Transverse colon (tissue), 4 donors: ENCODE measurements around the gene OR52I1. TPM values are rescaled to one million over a fixed set of nuclear protein-coding genes. Genes with fewer than 3 reads are reported as not detected.

Experiments used
- DNase-seq: peaks from one replicate; pipeline ENCODE4 v3.0.0-alpha.2; 2019
- H3K27ac ChIP-seq, 4 donors: fragments of 200-600 bp; sonication (generic); 2 replicates each; pipeline ENCODE4 v1.5.1; 2016 to 2018; ENCODE audit warnings: inconsistent platforms in 4 of 4
- H3K27me3 ChIP-seq: fragments of 200-600 bp; sonication (generic); 2 replicates; pipeline ENCODE4 v1.5.1; 2017; ENCODE audit warnings: inconsistent platforms
- H3K36me3 ChIP-seq, 4 donors: fragments of 200-600 bp; sonication (generic); 2 replicates each; pipeline ENCODE4 v1.5.1; 2017 to 2019; ENCODE audit warnings: inconsistent platforms in 4 of 4
- H3K4me1 ChIP-seq, 4 donors: fragments of 200-600 bp; sonication (generic); 2 replicates each; pipeline ENCODE4 v1.5.1; 2017 to 2020; ENCODE audit warnings: inconsistent platforms in 4 of 4
- H3K4me3 ChIP-seq, 4 donors: fragments of 200-600 bp; sonication (generic); 1 replicate in 1 of 4; 2 replicates in 3 of 4; pipeline versions ENCODE4 v1.5.1 to v1.6.1; 2017 to 2019; ENCODE audit warnings: inconsistent platforms in 4 of 4
- H3K9me3 ChIP-seq, 2 donors: fragments of 200-600 bp; sonication (generic); 2 replicates each; pipeline ENCODE4 v1.5.1; 2017 to 2019; ENCODE audit warnings: inconsistent platforms in 2 of 2
- EP300 ChIP-seq: sonication (generic); formaldehyde crosslinking; IDR thresholded peaks from one replicate; pipeline ENCODE4 v1.6.1; 2017; ENCODE audit warnings: antibody characterized with exemption, low read depth
- POLR2A ChIP-seq: fragments of 450-650 bp; IDR thresholded peaks from one replicate; pipeline ENCODE4 v1.6.1; 2016; ENCODE audit warnings: antibody characterized with exemption, mild to moderate bottlenecking, moderate library complexity
- POLR2AphosphoS5 ChIP-seq, 3 donors: sonication (generic); formaldehyde crosslinking; IDR thresholded peaks; one replicate each; pipeline ENCODE4 v1.6.1; 2016; ENCODE audit warnings: antibody characterized with exemption in 3 of 3
- WGBS, 2 donors: methylation state at CpG; one replicate each; pipeline ENCODE4 v1.1.5; 2018; ENCODE audit warnings: low coverage in 1 of 2; 5-methylcytosine and 5-hydroxymethylcytosine counted together
- in situ Hi-C, 4 donors: fragments of 200-750 bp; cut with MboI; loops; one replicate each; pipeline versions ENCODE4 v1.15.0 to v1.15.1; 2017; ENCODE audit warnings: low sequenced_read_pairs in 3 of 4, low pct_ligation_motif_present in 1 of 4, low pct_unique_long_range_greater_than_20kb in 1 of 4
- intact Hi-C: fragments of 100-400 bp; cut with DNase I; formaldehyde crosslinking; loops from one replicate; pipeline ENCODE4 v1.15.1; 2023; ENCODE audit warnings: low total_unique reads
- total RNA-seq, 4 donors: library from RNA; depleted of rRNA; stranded (reverse); fragments of >200 nt; gene quantifications; one replicate each; pipeline ENCODE4 v1.1.0, GENCODE V29; 2016
- TF ChIP-seq, protein P1 (sequence below), 5 experiments: fragments of 200-600 bp in 3 of 5; fragments of 450-650 bp in 2 of 5; sonication (generic) in 3 of 5; IDR thresholded peaks; 1 replicate in 2 of 5; 2 replicates in 3 of 5; pipeline ENCODE4 v1.5.1; 2016 to 2017; ENCODE audit warnings: antibody characterized with exemption in 5 of 5, inconsistent platforms in 3 of 5, mild to moderate bottlenecking in 2 of 5, moderate library complexity in 1 of 5

OR52I1 gene
- total RNA-seq, 4 donors from 2014 or later, result not detected

DNA sequence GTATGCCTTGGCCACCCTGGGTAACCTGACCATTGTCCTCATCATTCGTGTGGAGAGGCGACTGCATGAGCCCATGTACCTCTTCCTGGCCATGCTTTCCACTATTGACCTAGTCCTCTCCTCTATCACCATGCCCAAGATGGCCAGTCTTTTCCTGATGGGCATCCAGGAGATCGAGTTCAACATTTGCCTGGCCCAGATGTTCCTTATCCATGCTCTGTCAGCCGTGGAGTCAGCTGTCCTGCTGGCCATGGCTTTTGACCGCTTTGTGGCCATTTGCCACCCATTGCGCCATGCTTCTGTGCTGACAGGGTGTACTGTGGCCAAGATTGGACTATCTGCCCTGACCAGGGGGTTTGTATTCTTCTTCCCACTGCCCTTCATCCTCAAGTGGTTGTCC lies 46.1 kb downstream of the OR52I1 start:
- H3K4me1 ChIP-seq, result peaks cover 0 to 4% (median 0%) of the 10 kb centered on the region in 4 donors
- DNase-seq, result no peak
- intact Hi-C loops, result loop anchor here (5.0 kb wide), 1 partner anchor 187 kb away; no protein-coding TSS in a partner anchor
- H3K9me3 ChIP-seq, result no peaks in the 10 kb centered on the region
- no peaks in the 10 kb centered on the region for H3K36me3 ChIP-seq
- in situ Hi-C loops, result loop anchor here (10.0 to 25.0 kb wide), 3 partner anchors 197 to 372 kb away; partner anchors contain the start of gene OR51S1 (in 1 of the 4)
- peaks cover 3% of the 10 kb centered on the region for H3K27me3 ChIP-seq
- no peak overlapping the region for H3K27ac ChIP-seq
- no peak overlapping the region for H3K4me3 ChIP-seq
- TF ChIP-seq POLR2A, result no peak
- 82 to 86% methylated on average over 2 to 6 of the region's 6 CpGs for WGBS, 2 donors

DNA sequence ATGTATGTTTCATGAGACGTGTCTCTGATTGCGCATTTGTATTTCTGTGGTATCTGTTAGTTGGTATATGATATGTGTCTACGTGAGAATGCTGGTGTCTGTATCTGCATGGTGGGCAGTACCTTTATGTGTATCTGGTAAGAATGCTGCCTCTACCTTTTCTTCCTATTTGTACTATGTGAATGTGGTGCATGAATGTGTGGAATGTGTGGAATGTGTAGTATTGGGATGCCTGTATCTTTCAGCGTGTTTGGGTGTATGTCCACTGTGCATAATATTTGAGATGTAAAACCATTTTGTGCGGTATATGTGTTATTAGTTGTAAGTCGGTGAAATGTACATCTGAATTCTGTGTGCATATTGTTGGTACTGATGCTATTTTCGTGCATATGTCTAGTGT lies 47.7 kb downstream of the OR52I1 start:
- Histone ChIP-seq H3K36me3 (no peaks in the 10 kb centered on the region), H3K9me3 (no peaks in the 10 kb centered on the region), H3K27ac (no peak overlapping the region), H3K4me1 (peaks cover 0 to 4% (median 0%) of the 10 kb centered on the region in 4 donors), H3K4me3 (no peak overlapping the region), H3K27me3 (no peaks in the 10 kb centered on the region)
- DNase-seq, result no peak
- no peak for TF ChIP-seq POLR2AphosphoS5 (IDR thresholded peaks at IDR 0.05)
- TF ChIP-seq EP300, result no peak
- TF ChIP-seq, protein P1, sequence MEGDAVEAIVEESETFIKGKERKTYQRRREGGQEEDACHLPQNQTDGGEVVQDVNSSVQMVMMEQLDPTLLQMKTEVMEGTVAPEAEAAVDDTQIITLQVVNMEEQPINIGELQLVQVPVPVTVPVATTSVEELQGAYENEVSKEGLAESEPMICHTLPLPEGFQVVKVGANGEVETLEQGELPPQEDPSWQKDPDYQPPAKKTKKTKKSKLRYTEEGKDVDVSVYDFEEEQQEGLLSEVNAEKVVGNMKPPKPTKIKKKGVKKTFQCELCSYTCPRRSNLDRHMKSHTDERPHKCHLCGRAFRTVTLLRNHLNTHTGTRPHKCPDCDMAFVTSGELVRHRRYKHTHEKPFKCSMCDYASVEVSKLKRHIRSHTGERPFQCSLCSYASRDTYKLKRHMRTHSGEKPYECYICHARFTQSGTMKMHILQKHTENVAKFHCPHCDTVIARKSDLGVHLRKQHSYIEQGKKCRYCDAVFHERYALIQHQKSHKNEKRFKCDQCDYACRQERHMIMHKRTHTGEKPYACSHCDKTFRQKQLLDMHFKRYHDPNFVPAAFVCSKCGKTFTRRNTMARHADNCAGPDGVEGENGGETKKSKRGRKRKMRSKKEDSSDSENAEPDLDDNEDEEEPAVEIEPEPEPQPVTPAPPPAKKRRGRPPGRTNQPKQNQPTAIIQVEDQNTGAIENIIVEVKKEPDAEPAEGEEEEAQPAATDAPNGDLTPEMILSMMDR (IDR thresholded peaks at IDR 0.05), result no peak
- no peak for TF ChIP-seq POLR2A
- in situ Hi-C loops, result loop anchor here (25.0 kb wide), 2 partner anchors 196 to 371 kb away; partner anchors contain the start of gene OR51S1 (in 1 of the 4)
- intact Hi-C loops, result no loop called here
- 92 to 93% methylated on average over 5 to 7 of the region's 7 CpGs for WGBS, 2 donors

DNA sequence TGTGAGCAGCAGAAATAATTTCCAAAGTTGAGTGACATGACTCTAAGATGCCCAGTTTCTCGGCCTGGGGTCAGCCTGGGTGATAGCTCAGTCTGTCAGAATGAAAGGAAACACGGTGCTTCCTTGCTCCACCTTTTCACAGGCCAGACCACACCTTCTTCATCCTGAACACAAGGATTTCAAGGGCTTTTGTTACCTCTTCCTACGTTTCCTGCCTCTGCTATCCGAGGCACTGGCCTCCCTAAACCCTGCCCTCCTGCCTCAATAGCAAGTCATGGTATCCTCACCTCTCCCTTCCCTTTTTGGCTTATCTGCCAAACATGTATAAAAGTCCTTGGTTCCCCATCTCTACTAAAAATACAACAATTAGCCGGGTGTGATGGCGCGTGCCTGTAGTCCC lies 48.2 kb downstream of the OR52I1 start:
- no peaks in the 10 kb centered on the region for H3K36me3 ChIP-seq
- H3K4me1 ChIP-seq, result peaks cover 0 to under 1% (median 0%) of the 10 kb centered on the region in 4 donors
- H3K9me3 ChIP-seq, result no peaks in the 10 kb centered on the region
- intact Hi-C loops, result no loop called here
- 65% methylated on average over 4 to 7 of the region's 7 CpGs for WGBS, 2 donors
- no peak for DNase-seq
- in situ Hi-C loops, result loop anchor here (25.0 kb wide), 2 partner anchors 195 to 370 kb away; partner anchors contain the start of gene OR51S1 (in 1 of the 4)
- no peak overlapping the region for H3K27ac ChIP-seq
- H3K27me3 ChIP-seq, result no peaks in the 10 kb centered on the region
- no peak overlapping the region for H3K4me3 ChIP-seq
- TF ChIP-seq, protein P1 (IDR thresholded peaks at IDR 0.05), result no peak
- TF ChIP-seq EP300 (no peak), POLR2A (no peak), POLR2AphosphoS5 (IDR thresholded peaks at IDR 0.05) (no peak)

DNA sequence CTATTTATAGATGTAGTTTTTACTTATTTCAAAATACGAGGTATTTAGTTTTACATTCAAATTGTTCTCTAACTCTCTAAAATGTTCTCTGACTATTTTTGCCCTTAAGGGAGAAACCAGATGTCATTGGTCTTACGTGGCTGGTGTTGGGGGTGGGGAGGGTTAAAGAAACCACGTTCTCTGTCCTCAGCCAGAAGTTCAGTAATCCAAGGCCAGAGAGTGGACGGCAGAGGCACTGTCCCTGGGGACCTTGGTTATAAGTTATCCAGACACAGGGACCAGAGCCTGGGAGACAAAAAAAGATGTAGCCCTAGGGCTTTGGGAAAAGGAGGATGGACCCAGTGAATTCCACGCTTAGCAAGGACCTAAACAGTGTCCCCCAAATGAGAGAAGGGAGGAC lies 49.2 kb downstream of the OR52I1 start:
- Histone ChIP-seq H3K9me3 (no peaks in the 10 kb centered on the region), H3K4me3 (no peak overlapping the region), H3K27ac (no peak overlapping the region), H3K27me3 (no peaks in the 10 kb centered on the region), H3K4me1 (no peaks in the 10 kb centered on the region), H3K36me3 (no peaks in the 10 kb centered on the region)
- TF ChIP-seq EP300, result no peak
- TF ChIP-seq POLR2A, result no peak
- TF ChIP-seq POLR2AphosphoS5 (IDR thresholded peaks at IDR 0.05), result no peak
- TF ChIP-seq, protein P1 (IDR thresholded peaks at IDR 0.05), result no peak
- in situ Hi-C loops (loop anchor here (25.0 kb wide), 2 partner anchors 194 to 369 kb away; partner anchors contain the start of gene OR51S1 (in 1 of the 4)), intact Hi-C loops (no loop called here)
- WGBS, 2 donors, result 49 to 59% methylated on average over 5 of the region's 5 CpGs
- DNase-seq, result no peak

DNA sequence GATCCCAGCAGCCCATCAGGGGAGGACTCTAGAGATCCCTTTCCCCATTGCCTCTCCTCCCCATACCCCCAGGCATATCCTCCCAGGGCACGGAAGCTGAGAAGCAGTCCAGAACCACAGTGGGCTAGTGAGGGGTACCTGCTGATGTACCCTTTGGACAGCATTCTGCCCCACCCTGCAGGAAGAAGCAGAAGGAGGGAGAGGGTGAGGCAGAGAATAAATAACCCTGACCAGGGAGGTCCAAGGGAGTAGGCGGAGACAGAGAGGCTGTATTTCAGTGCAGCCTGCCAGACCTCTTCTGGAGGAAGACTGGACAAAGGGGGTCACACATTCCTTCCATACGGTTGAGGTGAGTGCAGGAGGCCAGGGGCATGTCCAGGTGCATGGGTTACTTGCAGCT lies 49.8 kb downstream of the OR52I1 start, which contains the start of gene OR51E1:
Gene OR51E1, plus strand, starts transcription at position 301 of the 400 bp plus-strand sequence. CDS start 8,545 bp downstream, outside the sequence.
- TF ChIP-seq POLR2A (no peak), EP300 (no peak), POLR2AphosphoS5 (IDR thresholded peaks at IDR 0.05) (no peak)
- TF ChIP-seq, protein P1 (IDR thresholded peaks at IDR 0.05), result no peak
- Histone ChIP-seq H3K27me3 (no peaks in the 10 kb centered on the region), H3K4me3 (no peak within 1 kb of the TSS), H3K9me3 (no peaks in the 10 kb centered on the region), H3K36me3 (no peaks in the 10 kb centered on the region), H3K4me1 (no peaks in the 10 kb centered on the region), H3K27ac (peak within 1 kb of the TSS in 1 of 4 donors; percentile 12)
- in situ Hi-C loops (loop anchor here (25.0 kb wide), 2 partner anchors 194 to 369 kb away; partner anchors contain the start of gene OR51S1 (in 1 of the 4)), intact Hi-C loops (no loop called here)
- DNase-seq, result no peak
- 62% methylated on average over 3 of the region's 3 CpGs; no CpG with 5 or more reads in 1 of the 2 donors for WGBS, 2 donors
